IMR-90 (cell line): ENCODE results near the gene ASPHD2.

Source experiments
- CTCF ChIP-seq: conservative IDR thresholded peaks from 2 replicates; pipeline ENCODE4 v1.5.1; 2012; ENCODE audit warnings: mild to moderate bottlenecking, low read depth, low read length, improper control_type of control experiment
- RFX5 ChIP-seq: IDR thresholded peaks from 2 replicates; pipeline ENCODE4 v1.8.0; 2012; ENCODE audit warnings: low read depth, mild to moderate bottlenecking, low read length, moderate library complexity

- no peak for TF ChIP-seq CTCF
- TF ChIP-seq RFX5: no peak
These were observed 41.7 kb downstream of the ASPHD2 start for GRCh38 chr22:26470807-26471206.
